GM23338 (cell line): Measurements from ENCODE around the gene RPL28. TPM values are rescaled to one million over a fixed set of nuclear protein-coding genes. Genes with fewer than 3 reads are reported as not detected.
A peak's percentile ranks its signal among the peaks of the same experiment; 100 is the strongest.

Experiments used
- ATAC-seq: fragments of 200-7000 bp; cut with Tn5 transposase; 3 replicates; pipeline ENCODE4 v1.9.1; 2020
- DNase-seq: peaks from one replicate; pipeline ENCODE4 v3.0.0-alpha.2; 2015; ENCODE audit warnings: low spot score
- H2AFZ ChIP-seq: fragments of 200-600 bp; sonication (generic); 2 replicates; pipeline ENCODE4 v1.8.0; 2016; ENCODE audit warnings: antibody characterized with exemption, mild to moderate bottlenecking, moderate library complexity
- H3F3A ChIP-seq: fragments of 200-600 bp; sonication (generic); replicated peaks from 2 replicates; pipeline ENCODE4 v1.8.0; 2017; ENCODE audit warnings: antibody characterized with exemption, mixed run types, low read depth
- H3K27ac ChIP-seq: fragments of 200-600 bp; sonication (generic); 2 replicates; pipeline ENCODE4 v1.6.1; 2016; ENCODE audit warnings: low read depth
- H3K27me3 ChIP-seq: fragments of 200-600 bp; sonication (generic); 2 replicates; pipeline ENCODE4 v1.8.0; 2016; ENCODE audit warnings: mild to moderate bottlenecking, mixed run types, moderate library complexity; ENCODE audit not compliant: insufficient read depth
- H3K36me3 ChIP-seq: fragments of 200-600 bp; sonication (generic); 2 replicates; pipeline ENCODE4 v1.8.0; 2016; ENCODE audit warnings: mild to moderate bottlenecking; ENCODE audit not compliant: insufficient read depth
- H3K4me1 ChIP-seq: fragments of 200-600 bp; sonication (generic); 2 replicates; pipeline ENCODE4 v1.8.0; 2016; ENCODE audit warnings: mild to moderate bottlenecking, moderate library complexity; ENCODE audit not compliant: insufficient read depth
- H3K4me2 ChIP-seq: fragments of 200-600 bp; sonication (generic); 2 replicates; pipeline ENCODE4 v1.7.1; 2017; ENCODE audit warnings: mixed run types
- H3K4me3 ChIP-seq: fragments of 200-600 bp; sonication (generic); 2 replicates; pipeline ENCODE4 v1.6.1; 2016; ENCODE audit warnings: mixed run types
- H3K79me2 ChIP-seq: fragments of 200-600 bp; sonication (generic); replicated peaks from 2 replicates; pipeline ENCODE4 v1.8.0; 2017; ENCODE audit warnings: mild to moderate bottlenecking; ENCODE audit not compliant: insufficient read depth
- H3K9me2 ChIP-seq: fragments of 200-600 bp; sonication (generic); 2 replicates; pipeline ENCODE4 v1.8.0; 2017; ENCODE audit not compliant: insufficient read depth
- H4K20me1 ChIP-seq: fragments of 200-600 bp; sonication (generic); replicated peaks from 2 replicates; pipeline ENCODE4 v1.8.0; 2017; ENCODE audit warnings: mild to moderate bottlenecking; ENCODE audit not compliant: insufficient read depth
- H3K27ac Mint-ChIP-seq: 2 replicates; pipeline ENCODE4 v1.8.0; 2020; ENCODE audit warnings: inconsistent platforms, mild to moderate bottlenecking, moderate library complexity, mixed read lengths
- H3K27me3 Mint-ChIP-seq: 3 replicates; pipeline ENCODE4 v1.8.0; 2022; ENCODE audit warnings: low read depth, mild to moderate bottlenecking, moderate library complexity, mixed read lengths, inconsistent platforms; ENCODE audit not compliant: insufficient read depth, poor library complexity
- H3K36me3 Mint-ChIP-seq: 3 replicates; pipeline ENCODE4 v1.8.0; 2021; ENCODE audit warnings: low read depth, mild to moderate bottlenecking, inconsistent platforms, moderate library complexity, mixed read lengths
- H3K4me1 Mint-ChIP-seq: 3 replicates; pipeline ENCODE4 v1.8.0; 2020; ENCODE audit warnings: mild to moderate bottlenecking, inconsistent platforms, mixed read lengths
- H3K4me3 Mint-ChIP-seq: 3 replicates; pipeline ENCODE4 v1.8.0; 2021; ENCODE audit warnings: moderate library complexity, mild to moderate bottlenecking, inconsistent platforms, mixed read lengths
- H3K9me3 Mint-ChIP-seq: 3 replicates; pipeline ENCODE4 v1.8.0; 2020; ENCODE audit warnings: moderate library complexity, mild to moderate bottlenecking, inconsistent platforms, mixed read lengths
- POLR2AphosphoS5 ChIP-seq: IDR thresholded peaks from 2 replicates; pipeline ENCODE4 v1.6.1; 2016; ENCODE audit warnings: antibody characterized with exemption, low read depth
- polyA plus RNA-seq: library from polyadenylated mRNA; unstranded; fragments of >200 nt; fragmentation: Nextera tagmentation; extraction: Ambion mirVana; gene quantifications from 2 replicates; pipeline ENCODE4 v1.2.1, GENCODE V29; 2016
- total RNA-seq: library from RNA; depleted of rRNA; stranded (reverse); fragments of >200 nt; shearing (Covaris generic); gene quantifications from 2 replicates; pipeline ENCODE4 v1.2.3, GENCODE V29; 2014
- TF ChIP-seq, protein P1 (sequence below): IDR thresholded peaks from one replicate; pipeline ENCODE4 v1.6.1; 2018; ENCODE audit warnings: antibody characterized with exemption; ENCODE audit not compliant: unreplicated experiment
- TF ChIP-seq, protein P2 (sequence below), 2 experiments: fragments of 200-600 bp in 1 of 2; sonication (generic) in 1 of 2; conservative IDR thresholded peaks; 2 replicates each; pipeline versions ENCODE4 v1.5.1 to v1.6.1; 2016 to 2017; ENCODE audit warnings: antibody characterized with exemption in 2 of 2, low read depth in 2 of 2, mild to moderate bottlenecking in 2 of 2, moderate library complexity in 1 of 2

The RPL28 gene
- total and polyA plus RNA-seq, 2 experiments from 2014 or later, result 737 to 1,528 TPM

DNA sequence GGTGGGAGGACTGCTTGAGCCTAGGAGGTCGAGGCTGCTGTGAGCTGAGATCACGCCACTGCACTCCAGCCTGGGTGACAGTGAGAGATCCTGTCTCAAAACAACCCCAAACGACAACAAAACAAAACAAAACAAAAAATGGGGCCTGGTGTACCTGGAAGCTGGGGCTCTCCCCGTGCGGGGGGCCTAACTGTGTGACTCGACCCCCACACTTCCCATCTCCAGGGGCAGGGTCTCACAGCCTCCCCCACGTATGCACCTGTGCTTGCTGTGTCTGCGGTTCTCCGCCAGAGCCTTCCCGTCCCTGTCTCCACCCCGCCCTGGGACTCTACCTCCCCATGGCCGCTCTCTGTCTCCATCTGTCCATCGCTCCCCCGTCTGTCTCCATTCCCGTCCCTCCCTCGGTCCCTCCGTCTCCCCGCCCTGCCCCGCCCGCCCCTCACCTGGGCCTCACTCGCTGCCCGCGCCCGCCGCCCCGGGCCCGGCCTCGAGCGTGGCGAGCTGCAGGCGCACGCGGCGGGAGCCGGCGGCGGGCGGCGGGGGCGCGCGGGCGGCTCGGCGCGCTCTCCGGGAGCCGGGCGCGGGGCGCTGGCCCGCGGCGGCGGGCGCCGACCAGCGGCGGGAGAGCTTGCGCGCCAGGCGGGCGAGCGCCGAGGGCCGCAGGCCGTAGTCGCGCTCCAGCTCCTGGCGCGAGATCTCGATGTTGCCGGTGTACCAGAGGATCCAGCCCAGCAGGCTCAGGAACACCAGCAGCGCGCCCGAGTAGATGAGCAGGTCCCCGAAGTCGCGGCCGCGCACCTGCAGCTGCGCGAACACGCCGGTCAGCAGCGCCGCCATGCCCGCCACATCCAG lies 2.2 kb upstream of the RPL28 start:
- DNase-seq, result peak; percentile 90
- H3K79me2 ChIP-seq, result peaks cover 32% of the 10 kb centered on the region
- peak overlapping the region; percentile 83 for H3K4me3 Mint-ChIP-seq

DNA sequence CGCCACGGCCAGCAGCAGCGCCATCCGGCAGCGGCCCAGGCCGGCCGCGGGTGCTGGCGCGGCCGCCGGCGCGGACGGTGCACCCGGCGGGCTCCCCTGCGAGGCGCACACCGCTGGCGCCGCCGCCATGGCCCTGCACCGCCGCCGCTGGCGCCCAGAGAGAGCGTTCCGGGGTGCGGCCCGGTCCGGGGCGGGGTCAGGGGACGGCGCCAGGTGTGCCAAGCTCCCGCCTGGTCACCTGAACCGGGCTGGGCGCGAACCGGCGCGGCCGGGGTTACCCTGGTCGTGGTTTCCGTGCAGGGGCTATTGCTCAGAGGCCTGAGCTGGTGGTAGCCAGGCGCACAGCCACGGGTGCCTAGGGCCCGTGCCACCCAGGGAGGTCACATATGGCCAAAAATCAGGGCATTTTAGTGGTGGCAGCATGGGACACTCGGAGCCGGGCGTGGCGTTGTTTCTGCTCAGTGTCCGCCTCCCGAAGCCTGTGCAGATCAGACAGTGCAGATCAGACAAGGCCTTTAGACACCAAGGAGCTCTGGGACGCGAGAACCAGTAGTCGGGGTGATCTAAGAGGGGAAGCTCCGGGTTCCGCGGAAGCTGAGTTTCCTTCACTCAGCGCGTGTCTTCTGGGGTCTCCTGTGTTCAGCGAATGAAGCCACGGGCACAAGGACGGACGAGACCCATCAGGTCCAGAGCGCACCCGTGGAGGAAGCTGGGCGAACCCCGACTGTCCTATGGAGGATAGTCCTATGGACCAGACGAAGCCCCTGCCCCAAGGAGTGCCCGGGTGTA lies 1.4 kb upstream of the RPL28 start, which contains the start of gene TMEM238:
Gene TMEM238, minus strand, starts transcription at position 162 of the 789 bp plus-strand sequence. Its CDS starts 33 bp downstream, at position 129.
- H3K27ac Mint-ChIP-seq, result peak within 1 kb of the TSS; percentile 98
- H3K79me2 ChIP-seq, result peaks cover 33% of the 10 kb centered on the region
- H2AFZ ChIP-seq, result no peak within 1 kb of the TSS
- peaks cover 13% of the 10 kb centered on the region for H3K27me3 ChIP-seq
- H3K9me2 ChIP-seq, result no peaks in the 10 kb centered on the region
- peak within 1 kb of the TSS; percentile 87 for H3K4me2 ChIP-seq
- peak; percentile 8 for ATAC-seq
- peak; percentile 40 for DNase-seq
- peaks cover 43% of the 10 kb centered on the region for H3F3A ChIP-seq
- H3K4me3 ChIP-seq, result peak within 1 kb of the TSS; percentile 99
- peak within 1 kb of the TSS; percentile 1; the same call in 1 of the 2 replicates for H3K27ac ChIP-seq
- H4K20me1 ChIP-seq, result peaks cover 39% of the 10 kb centered on the region
- H3K4me1 Mint-ChIP-seq, result peaks cover 40% of the 10 kb centered on the region
- H3K27me3 Mint-ChIP-seq, result peaks cover 48% of the 10 kb centered on the region
- peaks cover 10% of the 10 kb centered on the region; the same call in 1 of the 2 replicates for H3K36me3 ChIP-seq
- peaks cover 42% of the 10 kb centered on the region for H3K4me1 ChIP-seq
- TF ChIP-seq POLR2AphosphoS5, result peak; percentile 14; the same call in 1 of the 2 replicates
- TF ChIP-seq, protein P1, sequence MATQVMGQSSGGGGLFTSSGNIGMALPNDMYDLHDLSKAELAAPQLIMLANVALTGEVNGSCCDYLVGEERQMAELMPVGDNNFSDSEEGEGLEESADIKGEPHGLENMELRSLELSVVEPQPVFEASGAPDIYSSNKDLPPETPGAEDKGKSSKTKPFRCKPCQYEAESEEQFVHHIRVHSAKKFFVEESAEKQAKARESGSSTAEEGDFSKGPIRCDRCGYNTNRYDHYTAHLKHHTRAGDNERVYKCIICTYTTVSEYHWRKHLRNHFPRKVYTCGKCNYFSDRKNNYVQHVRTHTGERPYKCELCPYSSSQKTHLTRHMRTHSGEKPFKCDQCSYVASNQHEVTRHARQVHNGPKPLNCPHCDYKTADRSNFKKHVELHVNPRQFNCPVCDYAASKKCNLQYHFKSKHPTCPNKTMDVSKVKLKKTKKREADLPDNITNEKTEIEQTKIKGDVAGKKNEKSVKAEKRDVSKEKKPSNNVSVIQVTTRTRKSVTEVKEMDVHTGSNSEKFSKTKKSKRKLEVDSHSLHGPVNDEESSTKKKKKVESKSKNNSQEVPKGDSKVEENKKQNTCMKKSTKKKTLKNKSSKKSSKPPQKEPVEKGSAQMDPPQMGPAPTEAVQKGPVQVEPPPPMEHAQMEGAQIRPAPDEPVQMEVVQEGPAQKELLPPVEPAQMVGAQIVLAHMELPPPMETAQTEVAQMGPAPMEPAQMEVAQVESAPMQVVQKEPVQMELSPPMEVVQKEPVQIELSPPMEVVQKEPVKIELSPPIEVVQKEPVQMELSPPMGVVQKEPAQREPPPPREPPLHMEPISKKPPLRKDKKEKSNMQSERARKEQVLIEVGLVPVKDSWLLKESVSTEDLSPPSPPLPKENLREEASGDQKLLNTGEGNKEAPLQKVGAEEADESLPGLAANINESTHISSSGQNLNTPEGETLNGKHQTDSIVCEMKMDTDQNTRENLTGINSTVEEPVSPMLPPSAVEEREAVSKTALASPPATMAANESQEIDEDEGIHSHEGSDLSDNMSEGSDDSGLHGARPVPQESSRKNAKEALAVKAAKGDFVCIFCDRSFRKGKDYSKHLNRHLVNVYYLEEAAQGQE, result no peak
- H3K9me3 Mint-ChIP-seq, result peaks cover 5% of the 10 kb centered on the region; the same call in 2 of the 3 replicates
- H3K4me3 Mint-ChIP-seq, result peak within 1 kb of the TSS; percentile 99
- H3K36me3 Mint-ChIP-seq, result peaks cover 41% of the 10 kb centered on the region

More for the DNA sequence above, 2.2 kb upstream of the RPL28 start:
- Histone ChIP-seq H3K36me3 (peaks cover 4% of the 10 kb centered on the region; the same call in 1 of the 2 replicates), H3K4me1 (peaks cover 38% of the 10 kb centered on the region), H3K4me3 (peak overlapping the region; percentile 99), H3K4me2 (peak overlapping the region; percentile 87), H3K27me3 (peaks cover 21% of the 10 kb centered on the region), H3F3A (peaks cover 35% of the 10 kb centered on the region), H2AFZ (no peak overlapping the region), H3K27ac (no peak overlapping the region), H3K9me2 (no peaks in the 10 kb centered on the region), H4K20me1 (peaks cover 31% of the 10 kb centered on the region)
- Mint-ChIP-seq H3K9me3 (peaks cover 5% of the 10 kb centered on the region; the same call in 2 of the 3 replicates), H3K27me3 (peaks cover 46% of the 10 kb centered on the region), H3K4me1 (peaks cover 39% of the 10 kb centered on the region), H3K27ac (peak overlapping the region; percentile 78; the same call in 1 of the 2 replicates), H3K36me3 (peaks cover 32% of the 10 kb centered on the region)
- peak; percentile 7 for ATAC-seq
- TF ChIP-seq, protein P2, sequence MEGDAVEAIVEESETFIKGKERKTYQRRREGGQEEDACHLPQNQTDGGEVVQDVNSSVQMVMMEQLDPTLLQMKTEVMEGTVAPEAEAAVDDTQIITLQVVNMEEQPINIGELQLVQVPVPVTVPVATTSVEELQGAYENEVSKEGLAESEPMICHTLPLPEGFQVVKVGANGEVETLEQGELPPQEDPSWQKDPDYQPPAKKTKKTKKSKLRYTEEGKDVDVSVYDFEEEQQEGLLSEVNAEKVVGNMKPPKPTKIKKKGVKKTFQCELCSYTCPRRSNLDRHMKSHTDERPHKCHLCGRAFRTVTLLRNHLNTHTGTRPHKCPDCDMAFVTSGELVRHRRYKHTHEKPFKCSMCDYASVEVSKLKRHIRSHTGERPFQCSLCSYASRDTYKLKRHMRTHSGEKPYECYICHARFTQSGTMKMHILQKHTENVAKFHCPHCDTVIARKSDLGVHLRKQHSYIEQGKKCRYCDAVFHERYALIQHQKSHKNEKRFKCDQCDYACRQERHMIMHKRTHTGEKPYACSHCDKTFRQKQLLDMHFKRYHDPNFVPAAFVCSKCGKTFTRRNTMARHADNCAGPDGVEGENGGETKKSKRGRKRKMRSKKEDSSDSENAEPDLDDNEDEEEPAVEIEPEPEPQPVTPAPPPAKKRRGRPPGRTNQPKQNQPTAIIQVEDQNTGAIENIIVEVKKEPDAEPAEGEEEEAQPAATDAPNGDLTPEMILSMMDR (conservative IDR thresholded peaks at IDR 0.05; ENCODE audit: low read depth in 2 of 2), result no peak; a peak in 1 of 4 replicates
- 0 out of 2 replicates have a peak, but pooled peaks have one; percentile 21 for TF ChIP-seq POLR2AphosphoS5
